ENCODE measurements around the gene SEC24A. TPM values are rescaled to one million over a fixed set of nuclear protein-coding genes. Genes with fewer than 3 reads are reported as not detected.
"Not testable (repeated sequence)": the region's sequence is repeated elsewhere in the genome, so short reads cannot be mapped to it uniquely, and the experiment has no call there.

The SEC24A gene
- total RNA-seq, 4 donors from 2014 or later = 12.8 to 17.9 (median 14.7) TPM

GRCh38 chr5:134749415-134749814 lies 100.8 kb downstream of the SEC24A start:
- WGBS = 89% methylated on average over 3 of the region's 3 CpGs
- Histone ChIP-seq H3K4me3 (no peak overlapping the region), H3K36me3 (peaks cover 16 to 60% (median 23%) of the 10 kb centered on the region in 4 donors), H3K4me1 (no peaks in the 10 kb centered on the region), H3K27me3 (no peaks in the 10 kb centered on the region), H3K27ac (replicated peaks in 1 of 4) (no peak overlapping the region), H3K9me3 (no peaks in the 10 kb centered on the region)
- intact Hi-C loops (cut with DNase I) = no loop called here
- TF ChIP-seq EP300 (IDR thresholded peaks at IDR 0.05) (no peak), POLR2A (IDR thresholded peaks at IDR 0.05; ENCODE audit: low read depth) (no peak)
- no peak for DNase-seq (ENCODE audit: extremely low spot score)

GRCh38 chr5:134758176-134758503 lies 109.6 kb downstream of the SEC24A start:
- Histone ChIP-seq H3K9me3 (no peaks in the 10 kb centered on the region), H3K4me3 (peak overlapping the region; percentile 76 to 97 (median 80)), H3K36me3 (peaks cover 0 to 4% (median under 1%) of the 10 kb centered on the region in 4 donors), H3K27ac (replicated peaks in 1 of 4) (peak overlapping the region; percentile 76 to 82 (median 80)), H3K27me3 (no peaks in the 10 kb centered on the region), H3K4me1 (peaks cover 16 to 45% (median 35%) of the 10 kb centered on the region in 4 donors)
- no peak for DNase-seq (ENCODE audit: extremely low spot score)
- TF ChIP-seq POLR2AphosphoS5 (IDR thresholded peaks at IDR 0.05) (no peak), POLR2A (IDR thresholded peaks at IDR 0.05; ENCODE audit: low read depth) (no peak), EP300 (IDR thresholded peaks at IDR 0.05) (no peak), CTCF (IDR thresholded peaks at IDR 0.05) (no peak)
- intact Hi-C loops (cut with DNase I) = no loop called here
- WGBS = 32% methylated on average over 6 of the region's 9 CpGs

- H3K27ac ChIP-seq (replicated peaks in 1 of 4) = peak within 1 kb of the TSS; percentile 76 to 82 (median 80)
- intact Hi-C loops (cut with DNase I) = no loop called here
- 0% methylated on average over 16 of the region's 73 CpGs for WGBS
- peaks cover 16 to 45% (median 35%) of the 10 kb centered on the region in 4 donors for H3K4me1 ChIP-seq
- peak within 1 kb of the TSS; percentile 76 to 97 (median 80) for H3K4me3 ChIP-seq
- no peaks in the 10 kb centered on the region for H3K9me3 ChIP-seq
- H3K27me3 ChIP-seq = no peaks in the 10 kb centered on the region
- DNase-seq (ENCODE audit: extremely low spot score) = peak; percentile 97
- TF ChIP-seq EP300 (IDR thresholded peaks at IDR 0.05) (no peak), CTCF (IDR thresholded peaks at IDR 0.05) (peak; percentile 81 to 88 (median 84)), POLR2AphosphoS5 (IDR thresholded peaks at IDR 0.05) (peak; percentile 90)
- peaks cover 0 to 5% (median 2%) of the 10 kb centered on the region in 4 donors for H3K36me3 ChIP-seq
These were observed 110.1 kb downstream of the SEC24A start, which contains the start of gene DDX46 for GRCh38 chr5:134758504-134759341. Gene DDX46 (plus strand): TSS chr5:134758779. CDS start chr5:134758939, 160 bp downstream.

- H3K4me1 ChIP-seq; H3K27ac ChIP-seq (replicated peaks in 1 of 4); DNase-seq (ENCODE audit: extremely low spot score); H3K4me3 ChIP-seq; intact Hi-C loops (cut with DNase I); H3K9me3 ChIP-seq; H3K27me3 ChIP-seq: not testable (repeated sequence)
- H3K36me3 ChIP-seq = peaks cover 65 to 93% (median 86%) of the 10 kb centered on the region in 4 donors
- 93% methylated on average over 20 of the region's 21 CpGs for WGBS
These were observed 119.1 kb downstream of the SEC24A start for GRCh38 chr5:134767528-134768291.

- no peak for DNase-seq (ENCODE audit: extremely low spot score)
- H3K4me1 ChIP-seq = no peaks in the 10 kb centered on the region
- no peak overlapping the region for H3K4me3 ChIP-seq
- no peaks in the 10 kb centered on the region for H3K9me3 ChIP-seq
- H3K27ac ChIP-seq (replicated peaks in 1 of 4) = no peak overlapping the region
- peaks cover 74 to 98% (median 96%) of the 10 kb centered on the region in 4 donors for H3K36me3 ChIP-seq
- H3K27me3 ChIP-seq = no peaks in the 10 kb centered on the region
- intact Hi-C loops (cut with DNase I) = no loop called here
- no peak for TF ChIP-seq EP300 (IDR thresholded peaks at IDR 0.05)
- TF ChIP-seq CTCF (IDR thresholded peaks at IDR 0.05) = no peak
- no peak for TF ChIP-seq POLR2A (IDR thresholded peaks at IDR 0.05; ENCODE audit: low read depth)
- no peak for TF ChIP-seq POLR2AphosphoS5 (IDR thresholded peaks at IDR 0.05)
- WGBS = 72% methylated on average over 4 of the region's 4 CpGs
These were observed 120.6 kb downstream of the SEC24A start for GRCh38 chr5:134769206-134769605.

All from esophagus muscularis mucosa (tissue), 4 donors.